Measurements from ENCODE around the gene FAM131C. TPM values are rescaled to one million over a fixed set of nuclear protein-coding genes. Genes with fewer than 3 reads are reported as not detected.

FAM131C gene
- not detected for polyA plus RNA-seq

GRCh38 chr1:16073490-16074119, at the start of gene FAM131C:
Gene FAM131C (minus strand): TSS chr1:16073651. CDS start chr1:16073442, 209 bp downstream.
- peak within 1 kb of the TSS; percentile 72 to 85 (median 77) for H3K4me3 Mint-ChIP-seq
- H3K9me3 Mint-ChIP-seq, result no peaks in the 10 kb centered on the region
- H3K36me3 Mint-ChIP-seq, result no peaks in the 10 kb centered on the region
- peak; percentile 24 to 33 (median 27) for DNase-seq
- no peak within 1 kb of the TSS for H3K27ac Mint-ChIP-seq
- H3K27me3 Mint-ChIP-seq (ENCODE audit: low read depth in 3 of 3), result peaks cover 5 to 18% (median 12%) of the 10 kb centered on the region in 3 donors
- peaks cover 19 to 23% of the 10 kb centered on the region in 2 donors for H3K4me1 Mint-ChIP-seq

GRCh38 chr1:16122916-16123315, 49.5 kb upstream of the FAM131C start:
- DNase-seq, result peak; percentile 87 to 90 (median 88)
- Mint-ChIP-seq H3K4me1 (peaks cover 43% of the 10 kb centered on the region in 2 donors), H3K27ac (peak overlapping the region; percentile 84 to 96 (median 91)), H3K4me3 (peak overlapping the region; percentile 79 to 85 (median 85)), H3K9me3 (no peaks in the 10 kb centered on the region), H3K36me3 (peaks cover 0 to 3% (median 0%) of the 10 kb centered on the region in 3 donors), H3K27me3 (ENCODE audit: low read depth in 3 of 3) (peaks cover 8 to 25% (median 23%) of the 10 kb centered on the region in 3 donors)

GRCh38 chr1:16122350-16122881, 49.0 kb upstream of the FAM131C start:
- H3K4me3 Mint-ChIP-seq, result peak overlapping the region; percentile 79 to 85 (median 85)
- peak overlapping the region; percentile 84 to 96 (median 91) for H3K27ac Mint-ChIP-seq
- peaks cover 8 to 24% (median 19%) of the 10 kb centered on the region in 3 donors for H3K27me3 Mint-ChIP-seq (ENCODE audit: low read depth in 3 of 3)
- no peaks in the 10 kb centered on the region for H3K9me3 Mint-ChIP-seq
- no peak for DNase-seq
- H3K4me1 Mint-ChIP-seq, result peaks cover 46 to 47% of the 10 kb centered on the region in 2 donors
- peaks cover 0 to 3% (median 0%) of the 10 kb centered on the region in 3 donors for H3K36me3 Mint-ChIP-seq

- Mint-ChIP-seq H3K27ac (peak overlapping the region in 3 of 6 donors; percentile 11 to 67 (median 60)), H3K36me3 (peaks cover 0 to 3% (median 0%) of the 10 kb centered on the region in 3 donors), H3K4me3 (peak overlapping the region in 2 of 5 donors; percentile 17 to 30), H3K9me3 (no peaks in the 10 kb centered on the region), H3K27me3 (ENCODE audit: low read depth in 3 of 3) (peaks cover 8 to 24% (median 23%) of the 10 kb centered on the region in 3 donors), H3K4me1 (peaks cover 55 to 57% of the 10 kb centered on the region in 2 donors)
- no peak for DNase-seq
Measured at GRCh38 chr1:16120940-16121410, 47.5 kb upstream of the FAM131C start.

- Mint-ChIP-seq H3K27me3 (ENCODE audit: low read depth in 3 of 3) (peaks cover 8 to 24% (median 23%) of the 10 kb centered on the region in 3 donors), H3K36me3 (peaks cover 0 to 3% (median 0%) of the 10 kb centered on the region in 3 donors), H3K4me1 (peaks cover 55 to 57% of the 10 kb centered on the region in 2 donors), H3K9me3 (no peaks in the 10 kb centered on the region), H3K4me3 (no peak overlapping the region), H3K27ac (peak overlapping the region in 1 of 6 donors; percentile 11)
- DNase-seq, result no peak
Measured at GRCh38 chr1:16120407-16120806, 47.0 kb upstream of the FAM131C start.

GRCh38 chr1:16119926-16120325, 46.5 kb upstream of the FAM131C start:
- Mint-ChIP-seq H3K27me3 (ENCODE audit: low read depth in 3 of 3) (peaks cover 8 to 24% (median 23%) of the 10 kb centered on the region in 3 donors), H3K9me3 (no peaks in the 10 kb centered on the region), H3K4me1 (peaks cover 53 to 57% of the 10 kb centered on the region in 2 donors), H3K36me3 (peaks cover 0 to 3% (median 0%) of the 10 kb centered on the region in 3 donors), H3K27ac (no peak overlapping the region), H3K4me3 (no peak overlapping the region)
- DNase-seq, result no peak

- H3K36me3 Mint-ChIP-seq, result peaks cover 0 to 3% (median 0%) of the 10 kb centered on the region in 3 donors
- H3K9me3 Mint-ChIP-seq, result no peaks in the 10 kb centered on the region
- H3K27ac Mint-ChIP-seq, result peak overlapping the region in 1 of 6 donors; percentile 53
- no peak overlapping the region for H3K4me3 Mint-ChIP-seq
- peaks cover 49 to 54% of the 10 kb centered on the region in 2 donors for H3K4me1 Mint-ChIP-seq
- no peak for DNase-seq
- peaks cover 8 to 23% (median 21%) of the 10 kb centered on the region in 3 donors for H3K27me3 Mint-ChIP-seq (ENCODE audit: low read depth in 3 of 3)
Measured at GRCh38 chr1:16119504-16119903, 46.1 kb upstream of the FAM131C start.

GRCh38 chr1:16118706-16119105, 45.3 kb upstream of the FAM131C start:
- Mint-ChIP-seq H3K36me3 (peaks cover 0 to 3% (median 0%) of the 10 kb centered on the region in 3 donors), H3K27ac (no peak overlapping the region), H3K9me3 (no peaks in the 10 kb centered on the region), H3K4me1 (peaks cover 42 to 46% of the 10 kb centered on the region in 2 donors), H3K27me3 (ENCODE audit: low read depth in 3 of 3) (peaks cover 8 to 21% (median 18%) of the 10 kb centered on the region in 3 donors), H3K4me3 (no peak overlapping the region)
- no peak for DNase-seq

GRCh38 chr1:16117936-16118335, 44.5 kb upstream of the FAM131C start:
- Mint-ChIP-seq H3K4me3 (no peak overlapping the region), H3K27me3 (ENCODE audit: low read depth in 3 of 3) (peaks cover 4 to 15% (median 15%) of the 10 kb centered on the region in 3 donors), H3K4me1 (peaks cover 34 to 38% of the 10 kb centered on the region in 2 donors), H3K36me3 (peaks cover 0 to 3% (median 0%) of the 10 kb centered on the region in 3 donors), H3K27ac (peak overlapping the region in 4 of 6 donors; percentile 2 to 76 (median 28)), H3K9me3 (no peaks in the 10 kb centered on the region)
- DNase-seq, result no peak

GRCh38 chr1:16117369-16117768, 43.9 kb upstream of the FAM131C start:
- Mint-ChIP-seq H3K9me3 (no peaks in the 10 kb centered on the region), H3K27ac (peak overlapping the region in 4 of 6 donors; percentile 2 to 87 (median 50)), H3K36me3 (no peaks in the 10 kb centered on the region), H3K4me1 (peaks cover 29 to 33% of the 10 kb centered on the region in 2 donors), H3K27me3 (ENCODE audit: low read depth in 3 of 3) (peaks cover 0 to 11% (median 10%) of the 10 kb centered on the region in 3 donors), H3K4me3 (peak overlapping the region in 1 of 5 donors; percentile 8)
- DNase-seq, result peak in 2 of 3 donors; percentile 12 to 17

GRCh38 chr1:16116625-16117024, 43.2 kb upstream of the FAM131C start:
- Mint-ChIP-seq H3K27ac (peak overlapping the region in 3 of 6 donors; percentile 49 to 65 (median 59)), H3K9me3 (peaks cover 0 to 3% (median 0%) of the 10 kb centered on the region in 6 donors), H3K4me1 (peaks cover 21 to 25% of the 10 kb centered on the region in 2 donors), H3K4me3 (peak overlapping the region in 1 of 5 donors; percentile 13), H3K36me3 (no peaks in the 10 kb centered on the region), H3K27me3 (ENCODE audit: low read depth in 3 of 3) (peaks cover 0 to 10% (median 7%) of the 10 kb centered on the region in 3 donors)
- DNase-seq, result no peak

- Mint-ChIP-seq H3K4me3 (no peak overlapping the region), H3K9me3 (peaks cover 0 to 4% (median 0%) of the 10 kb centered on the region in 6 donors), H3K27me3 (ENCODE audit: low read depth in 3 of 3) (peaks cover 0 to 7% (median 3%) of the 10 kb centered on the region in 3 donors), H3K4me1 (peaks cover 16 to 19% of the 10 kb centered on the region in 2 donors), H3K27ac (no peak overlapping the region), H3K36me3 (no peaks in the 10 kb centered on the region)
- DNase-seq, result no peak
Measured at GRCh38 chr1:16116002-16116401, 42.6 kb upstream of the FAM131C start.

- peaks cover 0 to 4% (median 0%) of the 10 kb centered on the region in 6 donors for H3K9me3 Mint-ChIP-seq
- DNase-seq, result no peak
- H3K4me1 Mint-ChIP-seq, result peaks cover 12 to 14% of the 10 kb centered on the region in 2 donors
- peaks cover 0 to 5% (median 2%) of the 10 kb centered on the region in 3 donors for H3K27me3 Mint-ChIP-seq (ENCODE audit: low read depth in 3 of 3)
- no peak overlapping the region for H3K4me3 Mint-ChIP-seq
- H3K36me3 Mint-ChIP-seq, result no peaks in the 10 kb centered on the region
- no peak overlapping the region for H3K27ac Mint-ChIP-seq
Measured at GRCh38 chr1:16115468-16115983, 42.1 kb upstream of the FAM131C start.

All from immature natural killer cell (primary cell).